ENCODE measurements around the gene AACS.

DNA sequence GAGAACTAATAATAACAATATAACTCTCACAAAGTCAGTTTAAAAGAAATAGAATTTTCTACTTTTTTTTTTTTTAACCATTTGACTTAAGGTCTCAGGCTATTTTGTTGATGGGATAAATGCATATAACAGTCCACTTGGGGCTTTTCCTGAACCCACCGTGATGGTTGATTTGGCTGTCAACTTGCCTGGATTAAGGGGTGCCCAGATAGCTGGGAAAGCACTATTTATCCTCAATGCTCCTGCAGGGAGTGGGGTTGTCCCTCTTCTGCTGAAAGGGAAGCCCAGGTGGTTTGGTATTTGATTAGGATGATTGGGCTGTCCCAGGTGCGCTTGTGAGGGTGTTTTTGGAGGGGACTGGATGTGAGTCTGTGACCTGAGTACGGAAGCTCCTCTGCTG lies 114.9 kb downstream of the AACS start:
- TF ChIP-seq, protein P1, sequence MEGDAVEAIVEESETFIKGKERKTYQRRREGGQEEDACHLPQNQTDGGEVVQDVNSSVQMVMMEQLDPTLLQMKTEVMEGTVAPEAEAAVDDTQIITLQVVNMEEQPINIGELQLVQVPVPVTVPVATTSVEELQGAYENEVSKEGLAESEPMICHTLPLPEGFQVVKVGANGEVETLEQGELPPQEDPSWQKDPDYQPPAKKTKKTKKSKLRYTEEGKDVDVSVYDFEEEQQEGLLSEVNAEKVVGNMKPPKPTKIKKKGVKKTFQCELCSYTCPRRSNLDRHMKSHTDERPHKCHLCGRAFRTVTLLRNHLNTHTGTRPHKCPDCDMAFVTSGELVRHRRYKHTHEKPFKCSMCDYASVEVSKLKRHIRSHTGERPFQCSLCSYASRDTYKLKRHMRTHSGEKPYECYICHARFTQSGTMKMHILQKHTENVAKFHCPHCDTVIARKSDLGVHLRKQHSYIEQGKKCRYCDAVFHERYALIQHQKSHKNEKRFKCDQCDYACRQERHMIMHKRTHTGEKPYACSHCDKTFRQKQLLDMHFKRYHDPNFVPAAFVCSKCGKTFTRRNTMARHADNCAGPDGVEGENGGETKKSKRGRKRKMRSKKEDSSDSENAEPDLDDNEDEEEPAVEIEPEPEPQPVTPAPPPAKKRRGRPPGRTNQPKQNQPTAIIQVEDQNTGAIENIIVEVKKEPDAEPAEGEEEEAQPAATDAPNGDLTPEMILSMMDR (IDR thresholded peaks at IDR 0.05): no peak
- no peak for TF ChIP-seq EZH2 (IDR thresholded peaks at IDR 0.05)

Data from neural progenitor cell (in vitro differentiated cells).